ENCODE data around the gene TANGO6.

Gene TANGO6

DNA sequence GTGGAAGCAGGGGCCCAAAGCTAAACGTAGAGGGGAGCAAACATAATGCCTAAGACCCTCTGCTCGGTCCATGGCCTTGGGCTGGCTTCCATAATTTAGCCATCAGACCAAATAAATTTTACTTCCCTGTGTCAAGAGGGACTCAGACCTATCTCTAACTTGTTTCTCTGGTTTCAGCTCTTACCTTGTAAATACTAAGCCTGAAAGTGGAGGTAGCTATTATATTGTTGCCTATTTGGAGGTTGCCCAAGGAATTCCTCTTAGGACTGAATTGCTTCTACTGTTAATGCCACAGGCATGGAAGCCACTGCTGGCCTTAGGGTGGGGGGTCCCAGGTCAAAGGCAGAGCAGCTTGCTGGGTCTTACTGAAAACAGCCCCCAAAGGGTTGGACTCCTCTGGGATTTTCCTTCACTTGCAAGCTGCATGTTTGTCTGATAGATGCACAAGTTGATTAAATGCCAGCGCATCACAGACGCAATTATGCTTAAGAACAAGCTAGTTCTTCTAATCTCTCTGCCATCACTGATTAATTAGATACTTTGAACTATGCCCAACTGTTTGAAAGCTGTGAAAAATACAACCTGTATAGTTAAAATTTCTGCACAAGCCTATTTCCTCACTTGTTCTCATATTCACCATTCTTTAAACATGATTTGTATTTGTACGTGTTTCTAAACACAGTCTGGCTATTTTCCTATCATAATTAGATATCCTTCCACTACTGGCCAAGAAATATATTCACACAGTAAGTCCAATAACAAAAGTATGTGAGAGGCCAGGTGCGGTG lies 194.2 kb downstream of the TANGO6 start:
- no peaks in the 10 kb centered on the region for H3K4me1 ChIP-seq (ENCODE audit: control extremely low read depth in 1 of 4, control insufficient read depth in 4 of 4, insufficient read depth in 4 of 4, low read length in 3 of 4)
- peaks cover 0 to 8% (median 4%) of the 10 kb centered on the region in 5 experiments for H3K9me3 ChIP-seq (ENCODE audit: control extremely low read depth in 1 of 5, control insufficient read depth in 4 of 5, insufficient read depth in 2 of 5, low read depth in 1 of 5, low read length in 4 of 5)
- H3K27ac ChIP-seq (ENCODE audit: insufficient read depth in 1 of 2, low read depth in 1 of 2, low read length in 2 of 2, poor library complexity in 1 of 2, severe bottlenecking in 2 of 2), result no peak overlapping the region
- CTCF ChIA-PET, result interaction anchor here (0.9 kb wide), 1 partner anchor 11 kb away, joined by 3 read pairs; no protein-coding TSS in a partner anchor
- no peaks in the 10 kb centered on the region for H3K27me3 ChIP-seq (replicated peaks in 2 of 5; ENCODE audit: control insufficient read depth in 4 of 5, insufficient read depth in 5 of 5, low read length in 4 of 5)
- POLR2A ChIA-PET, result interaction anchor here (0.6 kb wide), 1 partner anchor 59 kb away, joined by 3 read pairs; no protein-coding TSS in a partner anchor
- 100% methylated on average over 5 of the region's 6 CpGs for WGBS (ENCODE audit: insufficient coverage)
- no peak overlapping the region for H3K4me3 ChIP-seq (ENCODE audit: control insufficient read depth in 1 of 7, extremely low read depth in 1 of 7, insufficient read depth in 4 of 7, low read depth in 2 of 7, low read length in 6 of 7)
- peaks cover 3 to 14% (median 5%) of the 10 kb centered on the region in 4 experiments for H3K36me3 ChIP-seq (ENCODE audit: control insufficient read depth in 4 of 4, insufficient read depth in 4 of 4, low read length in 3 of 4)
- DNase-seq, result no peak

DNA sequence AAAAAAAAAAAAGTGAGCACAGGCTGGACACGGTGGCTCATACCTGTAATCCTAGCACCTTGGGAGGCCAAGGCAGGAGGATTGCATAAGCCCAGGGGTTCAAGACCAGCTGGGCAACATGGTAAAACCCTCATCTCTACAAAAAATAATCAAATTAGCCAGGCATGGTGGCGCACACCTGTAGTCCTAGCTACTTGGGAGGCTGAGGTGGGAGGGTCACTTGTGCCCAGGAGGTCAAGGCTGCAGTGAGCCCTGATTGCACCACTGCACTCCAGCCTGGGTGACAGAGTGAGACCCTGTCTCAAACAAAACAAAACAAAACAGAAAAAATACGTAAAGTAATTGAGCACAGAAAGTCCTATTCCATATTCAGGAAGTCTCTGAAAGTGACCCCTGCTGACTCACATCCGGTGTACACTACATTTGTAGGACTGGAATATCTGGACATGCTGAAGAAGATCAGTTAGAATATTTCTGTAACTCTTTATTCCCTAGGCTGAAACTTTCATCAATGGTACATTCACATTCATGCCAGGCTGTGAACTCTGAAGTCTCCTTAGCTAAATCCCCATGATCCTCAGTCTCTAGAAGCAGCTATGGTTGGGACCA lies 196.1 kb downstream of the TANGO6 start:
- POLR2A ChIA-PET, result interaction anchor here (0.7 kb wide), 1 partner anchor 27 kb away, joined by 3 read pairs; no protein-coding TSS in a partner anchor
- H3K27me3 ChIP-seq (replicated peaks in 2 of 5; ENCODE audit: control insufficient read depth in 4 of 5, insufficient read depth in 5 of 5, low read length in 4 of 5), result no peaks in the 10 kb centered on the region

DNA sequence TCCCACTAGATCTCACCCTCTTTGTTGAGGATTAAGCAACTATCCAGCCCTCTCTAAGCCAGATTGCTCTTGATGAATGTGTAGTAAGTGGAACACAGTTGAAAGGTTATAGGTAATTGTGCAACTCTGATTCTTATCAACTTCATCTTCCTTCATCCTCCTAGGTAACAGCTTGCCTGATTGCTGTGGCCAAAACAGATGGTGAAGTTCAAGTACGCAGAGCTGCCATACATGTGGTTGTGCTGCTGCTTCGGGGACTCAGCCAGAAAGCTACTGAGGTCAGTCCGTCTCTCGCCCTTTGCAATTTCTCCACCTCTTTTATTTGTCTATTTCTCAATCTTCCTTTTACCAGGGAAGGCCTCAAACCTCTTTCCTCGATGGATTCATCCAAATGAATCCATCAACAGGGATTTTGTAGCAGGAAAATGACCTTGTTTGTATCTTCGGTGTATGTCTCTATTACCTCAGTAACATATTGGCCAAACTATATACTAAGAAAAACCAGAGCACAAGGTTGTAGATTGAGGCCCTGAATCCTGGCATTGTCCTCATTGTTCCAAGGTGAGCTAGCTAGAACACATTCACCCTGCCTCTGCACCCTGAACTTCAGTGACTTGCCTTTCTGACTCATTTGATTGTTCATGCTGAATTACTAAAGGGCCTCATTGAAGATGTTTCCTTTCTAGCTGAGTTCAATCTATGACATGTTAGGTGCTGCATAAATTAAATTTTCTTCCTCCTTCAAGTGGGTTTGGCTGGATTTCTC lies 197.0 kb downstream of the TANGO6 start:
- ChIA-PET CTCF (no interaction called here), POLR2A (no interaction called here)
- no peak overlapping the region for H3K4me3 ChIP-seq (ENCODE audit: control insufficient read depth in 1 of 7, extremely low read depth in 1 of 7, insufficient read depth in 4 of 7, low read depth in 2 of 7, low read length in 6 of 7)
- no peaks in the 10 kb centered on the region for H3K27me3 ChIP-seq (replicated peaks in 2 of 5; ENCODE audit: control insufficient read depth in 4 of 5, insufficient read depth in 5 of 5, low read length in 4 of 5)
- 100% methylated on average over 6 of the region's 6 CpGs for WGBS (ENCODE audit: insufficient coverage)
- H3K27ac ChIP-seq (ENCODE audit: insufficient read depth in 1 of 2, low read depth in 1 of 2, low read length in 2 of 2, poor library complexity in 1 of 2, severe bottlenecking in 2 of 2), result no peak overlapping the region
- DNase-seq, result no peak
- peaks cover 3 to 14% (median 5%) of the 10 kb centered on the region in 4 experiments for H3K36me3 ChIP-seq (ENCODE audit: control insufficient read depth in 4 of 4, insufficient read depth in 4 of 4, low read length in 3 of 4)
- no peaks in the 10 kb centered on the region for H3K4me1 ChIP-seq (ENCODE audit: control extremely low read depth in 1 of 4, control insufficient read depth in 4 of 4, insufficient read depth in 4 of 4, low read length in 3 of 4)
- H3K9me3 ChIP-seq (ENCODE audit: control extremely low read depth in 1 of 5, control insufficient read depth in 4 of 5, insufficient read depth in 2 of 5, low read depth in 1 of 5, low read length in 4 of 5), result peaks cover 0 to 8% (median 4%) of the 10 kb centered on the region in 5 experiments

More for the DNA sequence above, 196.1 kb downstream of the TANGO6 start:
- no peaks in the 10 kb centered on the region for H3K4me1 ChIP-seq (ENCODE audit: control extremely low read depth in 1 of 4, control insufficient read depth in 4 of 4, insufficient read depth in 4 of 4, low read length in 3 of 4)
- DNase-seq, result no peak
- H3K9me3 ChIP-seq (ENCODE audit: control extremely low read depth in 1 of 5, control insufficient read depth in 4 of 5, insufficient read depth in 2 of 5, low read depth in 1 of 5, low read length in 4 of 5), result peaks cover 0 to 8% (median 4%) of the 10 kb centered on the region in 5 experiments
- 89% methylated on average over 2 of the region's 4 CpGs for WGBS (ENCODE audit: insufficient coverage)
- peaks cover 3 to 14% (median 5%) of the 10 kb centered on the region in 4 experiments for H3K36me3 ChIP-seq (ENCODE audit: control insufficient read depth in 4 of 4, insufficient read depth in 4 of 4, low read length in 3 of 4)
- no peak overlapping the region for H3K4me3 ChIP-seq (ENCODE audit: control insufficient read depth in 1 of 7, extremely low read depth in 1 of 7, insufficient read depth in 4 of 7, low read depth in 2 of 7, low read length in 6 of 7)
- H3K27ac ChIP-seq (ENCODE audit: insufficient read depth in 1 of 2, low read depth in 1 of 2, low read length in 2 of 2, poor library complexity in 1 of 2, severe bottlenecking in 2 of 2), result no peak overlapping the region
- CTCF ChIA-PET, result no interaction called here

DNA sequence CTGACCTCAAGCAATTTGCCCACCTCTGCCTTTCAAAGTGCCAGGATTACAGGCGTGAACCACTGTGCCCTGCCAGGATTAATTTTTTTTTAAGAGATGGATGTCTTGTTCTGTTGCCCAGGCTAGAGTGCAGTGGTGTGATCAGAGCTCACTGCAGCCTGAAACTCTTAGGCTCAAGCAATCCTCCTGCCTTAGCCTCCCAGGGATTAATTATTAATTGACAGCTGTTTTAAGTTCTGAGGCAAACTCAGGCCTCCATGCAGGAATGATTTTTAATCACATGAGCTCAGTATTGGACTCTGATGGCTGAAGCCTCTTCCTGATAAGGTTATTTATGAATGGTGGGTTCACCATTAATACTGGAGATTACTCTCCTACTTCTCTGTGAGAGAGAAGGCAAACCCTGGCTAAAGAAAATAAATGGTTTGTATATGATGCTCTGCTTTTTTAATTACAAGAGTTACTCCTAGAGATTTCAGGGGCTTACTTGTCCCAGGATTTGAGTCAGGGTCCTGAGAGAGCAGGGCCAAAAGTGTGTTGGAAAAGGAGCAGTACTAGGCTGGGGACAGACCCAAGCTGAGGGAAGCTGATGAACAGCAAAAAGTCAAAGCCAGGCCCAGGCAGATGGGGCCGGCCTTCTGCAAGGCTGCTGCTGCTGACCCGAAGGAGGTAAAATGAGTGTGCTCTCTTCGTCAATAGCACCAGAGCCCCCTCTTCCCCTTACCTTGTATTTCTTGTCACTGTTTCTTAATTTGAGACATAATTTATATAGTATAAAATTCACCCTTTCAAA lies 205.2 kb downstream of the TANGO6 start:
- CTCF ChIA-PET, result interaction anchor here (1.1 kb wide), 1 partner anchor 11 kb away, joined by 3 read pairs; no protein-coding TSS in a partner anchor
- H3K27ac ChIP-seq (ENCODE audit: insufficient read depth in 1 of 2, low read depth in 1 of 2, low read length in 2 of 2, poor library complexity in 1 of 2, severe bottlenecking in 2 of 2), result no peak overlapping the region
- POLR2A ChIA-PET, result no interaction called here

DNA sequence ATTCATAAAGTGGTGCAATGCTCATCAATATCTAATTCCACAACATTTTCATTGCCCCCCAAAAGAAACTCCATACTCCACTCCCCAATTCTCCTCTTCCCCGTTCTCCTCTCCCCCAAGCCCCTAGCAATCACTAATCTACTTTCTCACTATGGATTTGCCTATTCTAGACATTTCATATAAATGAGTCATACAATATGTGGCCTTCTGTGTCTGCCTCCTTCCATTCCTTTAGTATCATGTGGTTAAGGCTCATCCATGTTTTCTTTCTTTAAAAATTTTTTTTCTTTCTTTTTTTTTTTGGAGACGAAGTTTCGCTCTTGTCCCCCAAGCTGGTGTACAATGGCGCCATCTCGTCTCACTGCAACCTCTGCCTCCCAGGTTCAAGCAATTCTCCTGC lies 205.8 kb downstream of the TANGO6 start:
- Histone ChIP-seq H3K27me3 (replicated peaks in 2 of 5; ENCODE audit: control insufficient read depth in 4 of 5, insufficient read depth in 5 of 5, low read length in 4 of 5) (no peaks in the 10 kb centered on the region), H3K27ac (ENCODE audit: insufficient read depth in 1 of 2, low read depth in 1 of 2, low read length in 2 of 2, poor library complexity in 1 of 2, severe bottlenecking in 2 of 2) (no peak overlapping the region), H3K36me3 (ENCODE audit: control insufficient read depth in 4 of 4, insufficient read depth in 4 of 4, low read length in 3 of 4) (no peaks in the 10 kb centered on the region), H3K4me3 (ENCODE audit: control insufficient read depth in 1 of 7, extremely low read depth in 1 of 7, insufficient read depth in 4 of 7, low read depth in 2 of 7, low read length in 6 of 7) (no peak overlapping the region), H3K4me1 (ENCODE audit: control extremely low read depth in 1 of 4, control insufficient read depth in 4 of 4, insufficient read depth in 4 of 4, low read length in 3 of 4) (no peaks in the 10 kb centered on the region), H3K9me3 (ENCODE audit: control extremely low read depth in 1 of 5, control insufficient read depth in 4 of 5, insufficient read depth in 2 of 5, low read depth in 1 of 5, low read length in 4 of 5) (no peaks in the 10 kb centered on the region)
- no peak for DNase-seq
- ChIA-PET POLR2A (no interaction called here), CTCF (no interaction called here)
- WGBS (ENCODE audit: insufficient coverage), result 97% methylated on average over 5 of the region's 5 CpGs

More for the DNA sequence above, 205.2 kb downstream of the TANGO6 start:
- H3K36me3 ChIP-seq (ENCODE audit: control insufficient read depth in 4 of 4, insufficient read depth in 4 of 4, low read length in 3 of 4), result no peaks in the 10 kb centered on the region
- no peak overlapping the region for H3K4me3 ChIP-seq (ENCODE audit: control insufficient read depth in 1 of 7, extremely low read depth in 1 of 7, insufficient read depth in 4 of 7, low read depth in 2 of 7, low read length in 6 of 7)
- H3K4me1 ChIP-seq (ENCODE audit: control extremely low read depth in 1 of 4, control insufficient read depth in 4 of 4, insufficient read depth in 4 of 4, low read length in 3 of 4), result no peaks in the 10 kb centered on the region
- DNase-seq, result no peak
- H3K9me3 ChIP-seq (ENCODE audit: control extremely low read depth in 1 of 5, control insufficient read depth in 4 of 5, insufficient read depth in 2 of 5, low read depth in 1 of 5, low read length in 4 of 5), result no peaks in the 10 kb centered on the region
- H3K27me3 ChIP-seq (replicated peaks in 2 of 5; ENCODE audit: control insufficient read depth in 4 of 5, insufficient read depth in 5 of 5, low read length in 4 of 5), result no peaks in the 10 kb centered on the region
- WGBS (ENCODE audit: insufficient coverage), result 100% methylated on average over 1 of the region's 4 CpGs

DNA sequence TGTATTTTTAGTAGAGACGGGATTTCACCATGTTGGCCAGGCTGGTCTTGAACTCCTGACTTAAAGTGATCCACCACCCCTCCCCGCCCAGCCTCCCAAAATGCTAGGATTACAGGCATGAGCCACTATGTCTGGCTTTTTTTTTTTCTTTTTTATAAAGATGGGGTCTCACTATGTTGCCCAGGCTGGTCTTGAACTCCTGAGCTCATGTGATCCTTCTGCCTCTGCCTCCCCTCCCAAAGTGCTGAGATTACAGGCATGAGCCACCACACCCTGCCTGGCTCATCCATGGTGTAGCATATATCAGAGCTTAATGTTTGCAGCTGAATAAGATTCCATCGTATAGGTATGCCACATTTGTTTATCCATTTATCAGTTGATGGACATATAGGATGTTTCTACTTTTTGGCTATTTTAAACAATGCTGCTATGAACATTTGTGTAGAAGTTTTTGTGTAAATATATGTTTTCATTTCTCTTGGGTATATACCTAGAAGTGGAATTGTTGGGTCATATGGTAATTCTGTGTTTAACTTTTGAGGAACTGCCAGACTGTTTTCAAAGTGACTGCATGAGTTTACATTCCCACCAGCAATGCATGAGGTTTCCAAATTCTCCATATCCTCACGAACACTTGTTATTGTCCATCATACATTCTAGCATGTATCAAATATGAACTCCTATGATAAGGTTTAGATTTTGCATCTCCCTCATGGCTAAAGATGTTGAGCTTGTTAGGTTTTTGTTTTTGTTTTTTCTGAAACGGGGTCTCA lies 206.5 kb downstream of the TANGO6 start:
- CTCF ChIA-PET, result interaction anchor here (1.7 kb wide), 1 partner anchor 22 kb away, joined by 3 read pairs; no protein-coding TSS in a partner anchor
- POLR2A ChIA-PET, result no interaction called here
- Histone ChIP-seq H3K27ac (ENCODE audit: insufficient read depth in 1 of 2, low read depth in 1 of 2, low read length in 2 of 2, poor library complexity in 1 of 2, severe bottlenecking in 2 of 2) (no peak overlapping the region), H3K4me3 (ENCODE audit: control insufficient read depth in 1 of 7, extremely low read depth in 1 of 7, insufficient read depth in 4 of 7, low read depth in 2 of 7, low read length in 6 of 7) (no peak overlapping the region), H3K9me3 (ENCODE audit: control extremely low read depth in 1 of 5, control insufficient read depth in 4 of 5, insufficient read depth in 2 of 5, low read depth in 1 of 5, low read length in 4 of 5) (no peaks in the 10 kb centered on the region), H3K4me1 (ENCODE audit: control extremely low read depth in 1 of 4, control insufficient read depth in 4 of 4, insufficient read depth in 4 of 4, low read length in 3 of 4) (no peaks in the 10 kb centered on the region), H3K27me3 (replicated peaks in 2 of 5; ENCODE audit: control insufficient read depth in 4 of 5, insufficient read depth in 5 of 5, low read length in 4 of 5) (no peaks in the 10 kb centered on the region), H3K36me3 (ENCODE audit: control insufficient read depth in 4 of 4, insufficient read depth in 4 of 4, low read length in 3 of 4) (no peaks in the 10 kb centered on the region)
- WGBS (ENCODE audit: insufficient coverage), result 100% methylated on average over 2 of the region's 5 CpGs
- no peak for DNase-seq
